DND-41 (cell line): ENCODE results near the gene PTHLH.

Experiments
- ATAC-seq: fragments of 200-7000 bp; cut with Tn5 transposase; 3 replicates; pipeline ENCODE4 v1.9.1; 2021; ENCODE audit warnings: low read depth; ENCODE audit not compliant: insufficient read depth
- DNase-seq: peaks from one replicate; pipeline ENCODE4 v3.0.0-alpha.2; 2020
- H2AFZ ChIP-seq: 2 replicates; pipeline ENCODE4 v1.6.0; 2012; ENCODE audit warnings: low read depth, low read length
- H3K27ac ChIP-seq: 2 replicates; pipeline ENCODE4 v1.5.1; 2012; ENCODE audit warnings: low read length, inconsistent platforms
- H3K27me3 ChIP-seq: fragments of 200-600 bp; sonication (generic); 2 replicates; pipeline ENCODE4 v1.6.0; 2012; ENCODE audit warnings: low read length, mild to moderate bottlenecking, inconsistent platforms; ENCODE audit not compliant: insufficient read depth, poor library complexity
- H3K36me3 ChIP-seq: 2 replicates; pipeline ENCODE4 v1.5.1; 2012; ENCODE audit warnings: low read length, inconsistent platforms; ENCODE audit not compliant: insufficient read depth
- H3K4me1 ChIP-seq: 2 replicates; pipeline ENCODE4 v1.5.1; 2012; ENCODE audit warnings: mild to moderate bottlenecking, low read length; ENCODE audit not compliant: insufficient read depth
- H3K4me2 ChIP-seq: 2 replicates; pipeline ENCODE4 v1.6.0; 2012; ENCODE audit warnings: mild to moderate bottlenecking, moderate library complexity, low read length, inconsistent platforms; ENCODE audit not compliant: insufficient read depth
- H3K4me3 ChIP-seq, 2 experiments: fragments of 200-600 bp in 1 of 2; shearing (Covaris generic) in 1 of 2; 2 replicates each; pipeline ENCODE4 v1.5.1; 2012 to 2016; ENCODE audit warnings: inconsistent platforms in 2 of 2, low read length in 2 of 2, mild to moderate bottlenecking in 2 of 2, low read depth in 1 of 2, moderate library complexity in 1 of 2
- H3K79me2 ChIP-seq: 2 replicates; pipeline ENCODE4 v1.6.0; 2012; ENCODE audit warnings: low read length, inconsistent platforms; ENCODE audit not compliant: insufficient read depth
- H3K9ac ChIP-seq: 2 replicates; pipeline ENCODE4 v1.6.0; 2012; ENCODE audit warnings: low read depth, mild to moderate bottlenecking, inconsistent platforms, low read length, moderate library complexity
- H3K9me3 ChIP-seq: 2 replicates; pipeline ENCODE4 v1.5.1; 2012; ENCODE audit warnings: low read length, moderate library complexity, mild to moderate bottlenecking, inconsistent platforms; ENCODE audit not compliant: insufficient read depth, severe bottlenecking
- H4K20me1 ChIP-seq: 2 replicates; pipeline ENCODE4 v1.6.0; 2012; ENCODE audit warnings: low read length; ENCODE audit not compliant: insufficient read depth
- EZH2 ChIP-seq: IDR thresholded peaks from 3 replicates; pipeline ENCODE4 v1.6.1; 2012; ENCODE audit warnings: borderline replicate concordance, low read depth, mild to moderate bottlenecking, moderate library complexity, low read length, inconsistent platforms; ENCODE audit not compliant: severe bottlenecking
- TF ChIP-seq, protein P1 (sequence below): IDR thresholded peaks from 2 replicates; pipeline ENCODE4 v1.5.1; 2012; ENCODE audit warnings: borderline replicate concordance, low read length, moderate library complexity, mild to moderate bottlenecking; ENCODE audit not compliant: poor library complexity, severe bottlenecking; ENCODE audit errors: extremely low read depth

The PTHLH gene

DNA sequence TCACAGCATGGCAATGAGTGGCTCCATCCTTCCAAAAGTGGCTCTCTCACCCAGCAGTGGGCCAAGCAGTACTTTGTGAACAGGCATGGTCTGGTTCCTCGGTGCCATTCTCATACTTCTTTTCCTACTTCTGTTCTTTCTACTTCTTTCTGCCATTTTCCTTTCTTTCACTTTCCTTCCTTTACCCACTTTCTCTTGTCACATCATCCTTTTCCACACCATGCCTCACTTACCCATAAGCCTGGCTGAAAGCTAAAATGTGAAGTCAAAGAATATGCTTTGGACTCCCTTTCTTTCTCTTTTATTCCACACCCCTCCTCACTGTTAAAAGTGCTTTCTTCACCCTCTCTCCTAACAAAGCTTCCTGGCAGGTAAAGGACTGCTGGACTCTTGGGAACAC is 57.0 kb downstream of the PTHLH start:
- no peaks in the 10 kb centered on the region for H3K9me3 ChIP-seq
- no peaks in the 10 kb centered on the region for H4K20me1 ChIP-seq
- no peak overlapping the region for H3K9ac ChIP-seq
- no peak overlapping the region for H3K4me3 ChIP-seq
- H2AFZ ChIP-seq: no peak overlapping the region
- DNase-seq: no peak
- H3K4me1 ChIP-seq: no peaks in the 10 kb centered on the region
- no peaks in the 10 kb centered on the region for H3K27me3 ChIP-seq
- TF ChIP-seq, protein P1, sequence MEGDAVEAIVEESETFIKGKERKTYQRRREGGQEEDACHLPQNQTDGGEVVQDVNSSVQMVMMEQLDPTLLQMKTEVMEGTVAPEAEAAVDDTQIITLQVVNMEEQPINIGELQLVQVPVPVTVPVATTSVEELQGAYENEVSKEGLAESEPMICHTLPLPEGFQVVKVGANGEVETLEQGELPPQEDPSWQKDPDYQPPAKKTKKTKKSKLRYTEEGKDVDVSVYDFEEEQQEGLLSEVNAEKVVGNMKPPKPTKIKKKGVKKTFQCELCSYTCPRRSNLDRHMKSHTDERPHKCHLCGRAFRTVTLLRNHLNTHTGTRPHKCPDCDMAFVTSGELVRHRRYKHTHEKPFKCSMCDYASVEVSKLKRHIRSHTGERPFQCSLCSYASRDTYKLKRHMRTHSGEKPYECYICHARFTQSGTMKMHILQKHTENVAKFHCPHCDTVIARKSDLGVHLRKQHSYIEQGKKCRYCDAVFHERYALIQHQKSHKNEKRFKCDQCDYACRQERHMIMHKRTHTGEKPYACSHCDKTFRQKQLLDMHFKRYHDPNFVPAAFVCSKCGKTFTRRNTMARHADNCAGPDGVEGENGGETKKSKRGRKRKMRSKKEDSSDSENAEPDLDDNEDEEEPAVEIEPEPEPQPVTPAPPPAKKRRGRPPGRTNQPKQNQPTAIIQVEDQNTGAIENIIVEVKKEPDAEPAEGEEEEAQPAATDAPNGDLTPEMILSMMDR: no peak
- no peak for TF ChIP-seq EZH2
- ATAC-seq: no peak
- H3K27ac ChIP-seq: no peak overlapping the region
- H3K79me2 ChIP-seq: no peaks in the 10 kb centered on the region
- H3K36me3 ChIP-seq: no peaks in the 10 kb centered on the region
- H3K4me2 ChIP-seq: no peak overlapping the region

DNA sequence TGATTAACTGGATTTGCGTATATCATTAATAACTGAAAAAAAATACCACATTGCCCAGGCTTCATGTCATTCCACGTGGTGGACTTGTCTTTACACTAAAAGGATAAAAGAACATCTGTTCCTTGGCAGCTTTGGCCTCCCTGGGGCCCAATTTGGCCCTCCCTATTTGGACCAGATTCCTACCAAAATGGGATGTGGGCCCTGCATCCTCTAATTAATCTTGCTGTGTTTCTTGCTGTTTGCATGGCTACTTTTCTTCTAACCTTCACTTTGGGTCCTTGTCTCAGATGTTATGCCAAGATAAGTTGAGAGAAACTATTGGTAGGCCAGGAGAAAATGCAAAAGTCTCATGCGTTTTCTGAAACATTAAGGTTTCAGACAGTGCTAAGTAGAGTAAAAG is 57.5 kb downstream of the PTHLH start:
- no peak overlapping the region for H3K4me2 ChIP-seq
- no peaks in the 10 kb centered on the region for H4K20me1 ChIP-seq
- no peak for DNase-seq
- ATAC-seq: no peak
- H3K27ac ChIP-seq: no peak overlapping the region
- TF ChIP-seq, protein P1: no peak
- no peak for TF ChIP-seq EZH2
- no peak overlapping the region for H3K4me3 ChIP-seq
- H2AFZ ChIP-seq: no peak overlapping the region
- no peak overlapping the region for H3K9ac ChIP-seq
- H3K79me2 ChIP-seq: no peaks in the 10 kb centered on the region
- H3K27me3 ChIP-seq: no peaks in the 10 kb centered on the region
- H3K36me3 ChIP-seq: no peaks in the 10 kb centered on the region
- no peaks in the 10 kb centered on the region for H3K4me1 ChIP-seq
- no peaks in the 10 kb centered on the region for H3K9me3 ChIP-seq

DNA sequence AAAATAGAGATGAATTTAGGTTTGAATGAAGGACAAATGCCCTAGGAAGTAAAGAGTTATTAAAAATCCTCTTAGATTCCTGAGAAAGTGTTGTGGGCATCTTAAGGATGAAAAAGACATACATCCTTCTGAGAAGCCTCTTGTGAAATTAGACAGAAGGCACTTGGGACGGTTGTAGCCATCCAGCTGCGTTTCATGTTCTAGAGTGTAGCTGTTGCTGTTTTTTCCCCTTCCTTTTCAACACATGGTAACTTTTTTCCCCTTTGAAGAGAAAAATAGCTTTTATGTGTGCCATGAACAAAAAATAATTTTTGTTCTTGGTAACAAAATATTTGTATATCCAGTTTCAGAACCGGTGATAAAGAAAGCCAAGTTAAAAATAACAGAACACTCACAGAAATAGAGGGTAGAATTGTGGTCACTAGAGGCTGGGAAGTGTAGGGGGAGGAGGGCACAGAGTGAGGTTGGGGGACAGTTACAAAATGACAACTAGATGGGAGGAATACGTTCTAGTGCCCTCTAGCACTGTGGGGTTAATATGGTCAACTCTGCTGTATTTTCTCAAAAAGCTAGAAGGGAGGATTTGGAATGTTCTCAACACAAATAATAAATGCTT is 58.4 kb downstream of the PTHLH start:
- H3K4me2 ChIP-seq: no peak overlapping the region
- DNase-seq (no peak), ATAC-seq (no peak)
- no peaks in the 10 kb centered on the region for H3K79me2 ChIP-seq
- no peak overlapping the region for H2AFZ ChIP-seq
- no peaks in the 10 kb centered on the region for H3K9me3 ChIP-seq
- no peaks in the 10 kb centered on the region for H4K20me1 ChIP-seq
- H3K9ac ChIP-seq: no peak overlapping the region
- no peaks in the 10 kb centered on the region for H3K36me3 ChIP-seq
- no peaks in the 10 kb centered on the region for H3K4me1 ChIP-seq
- H3K27me3 ChIP-seq: no peaks in the 10 kb centered on the region
- TF ChIP-seq, protein P1: no peak
- TF ChIP-seq EZH2: no peak
- no peak overlapping the region for H3K27ac ChIP-seq
- no peak overlapping the region for H3K4me3 ChIP-seq

DNA sequence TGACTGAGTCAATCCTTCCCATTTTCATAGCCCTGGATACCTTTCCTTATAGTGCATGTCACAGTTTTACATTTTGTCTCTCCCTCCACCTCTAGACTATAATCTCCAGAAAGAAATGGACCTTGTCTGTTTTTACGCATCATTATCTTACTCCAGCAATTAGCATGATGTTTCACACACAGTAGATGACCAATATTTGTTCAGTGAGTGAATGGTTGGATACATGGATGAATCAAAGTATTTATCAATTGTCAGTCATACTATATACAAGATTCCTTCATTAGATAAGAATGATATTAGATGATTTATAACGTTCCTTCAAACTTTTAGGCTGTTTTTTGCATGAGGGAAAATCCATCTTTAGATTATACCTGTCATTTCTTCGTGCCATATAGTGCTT is 61.1 kb downstream of the PTHLH start:
- Histone ChIP-seq H3K27me3 (no peaks in the 10 kb centered on the region), H3K9ac (no peak overlapping the region), H2AFZ (no peak overlapping the region), H3K27ac (no peak overlapping the region), H4K20me1 (no peaks in the 10 kb centered on the region), H3K4me2 (no peak overlapping the region), H3K4me1 (no peaks in the 10 kb centered on the region), H3K79me2 (no peaks in the 10 kb centered on the region), H3K36me3 (no peaks in the 10 kb centered on the region), H3K4me3 (no peak overlapping the region), H3K9me3 (no peaks in the 10 kb centered on the region)
- ATAC-seq: no peak
- no peak for DNase-seq
- TF ChIP-seq, protein P1: no peak
- no peak for TF ChIP-seq EZH2
